Activated B cell treated with CpG ODN at 0.5 μM for 24 hours (primary cell): ENCODE results near the gene ACSL1. TPM values are rescaled to one million over a fixed set of nuclear protein-coding genes. Genes with fewer than 3 reads are reported as not detected.

Experiments used
- ATAC-seq: fragments of 200-7000 bp; cut with Tn5 transposase; one replicate; pipeline ENCODE4 v1.10.0; 2021; ENCODE audit warnings: low read depth, mild to moderate bottlenecking, moderate library complexity
- CTCF ChIA-PET: fragments of 350-600 bp; sonication (Branson Sonifier 250); formaldehyde crosslinking; loops from one replicate; lab custom pipeline; 2021; ENCODE audit warnings: antibody characterized with exemption; lab: Charles Lee
- POLR2A ChIA-PET: fragments of 350-600 bp; sonication (Branson Sonifier 250); formaldehyde crosslinking; loops from one replicate; lab custom pipeline; 2021; ENCODE audit warnings: antibody characterized with exemption; lab: Charles Lee
- DNase-seq: peaks from one replicate; pipeline ENCODE4 v3.0.0; 2022
- H3K27ac Mint-ChIP-seq: one replicate; pipeline ENCODE4 v1.8.0; 2020; ENCODE audit warnings: mixed read lengths
- H3K27me3 Mint-ChIP-seq: one replicate; pipeline ENCODE4 v1.8.0; 2021; ENCODE audit warnings: mixed read lengths
- H3K36me3 Mint-ChIP-seq: one replicate; pipeline ENCODE4 v1.8.0; 2021; ENCODE audit warnings: low read depth, mixed read lengths
- H3K4me1 Mint-ChIP-seq: one replicate; pipeline ENCODE4 v1.8.0; 2021; ENCODE audit warnings: mixed read lengths
- H3K4me3 Mint-ChIP-seq: one replicate; pipeline ENCODE4 v1.8.0; 2020; ENCODE audit warnings: mild to moderate bottlenecking, mixed read lengths
- H3K9me3 Mint-ChIP-seq: one replicate; pipeline ENCODE4 v1.8.0; 2020; ENCODE audit warnings: mixed read lengths
- intact Hi-C: fragments of 100-400 bp; cut with micrococcal nuclease; formaldehyde crosslinking; loops from one replicate; pipeline ENCODE4 v1.15.1; 2024
- total RNA-seq: library from RNA; stranded (reverse); gene quantifications from 2 replicates; pipeline ENCODE4 v1.2.3, GENCODE V29; 2022
- TF ChIP-seq, protein P1 (sequence below): fragments of 200-600 bp; IDR thresholded peaks from one replicate; pipeline ENCODE4 v1.8.0; 2022; ENCODE audit warnings: antibody characterized with exemption, mild to moderate bottlenecking

Gene ACSL1
- total RNA-seq, 1 donor from 2014 or later: 47.0 TPM

DNA sequence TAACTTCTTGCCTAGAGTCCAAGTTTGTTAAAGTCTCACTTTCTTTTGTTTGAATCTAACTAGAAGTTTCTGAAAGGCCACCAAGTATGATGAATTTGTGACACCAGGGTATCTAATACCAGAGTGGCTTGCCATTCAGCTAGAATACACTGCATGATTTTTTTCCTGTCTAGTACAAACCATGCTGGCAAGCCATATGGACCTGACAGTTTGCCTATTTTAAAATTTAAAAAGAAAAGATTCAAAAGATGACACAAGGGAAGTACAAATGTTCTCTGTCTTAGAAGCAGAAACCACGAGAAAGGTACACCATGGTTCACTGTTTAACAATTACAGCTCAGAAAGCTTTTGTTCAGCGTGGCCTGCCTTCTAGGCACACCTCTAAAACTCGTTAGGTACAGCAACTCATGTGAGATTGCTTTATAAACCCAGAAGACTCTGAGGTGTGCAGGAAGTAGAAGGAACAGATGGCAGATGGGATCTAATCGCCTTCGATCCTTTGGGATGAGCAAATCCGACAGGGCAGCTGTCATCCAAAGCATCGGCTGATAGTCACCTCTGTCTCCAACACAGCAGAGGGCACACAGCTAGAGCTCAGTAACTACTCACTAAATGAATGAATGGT, 56.5 kb downstream of the ACSL1 start:
- intact Hi-C loops: loop anchor here (10.0 kb wide), 1 partner anchor 46 kb away; no protein-coding TSS in a partner anchor
- ChIA-PET CTCF (no interaction called here), POLR2A (no interaction called here)
- TF ChIP-seq, protein P1, sequence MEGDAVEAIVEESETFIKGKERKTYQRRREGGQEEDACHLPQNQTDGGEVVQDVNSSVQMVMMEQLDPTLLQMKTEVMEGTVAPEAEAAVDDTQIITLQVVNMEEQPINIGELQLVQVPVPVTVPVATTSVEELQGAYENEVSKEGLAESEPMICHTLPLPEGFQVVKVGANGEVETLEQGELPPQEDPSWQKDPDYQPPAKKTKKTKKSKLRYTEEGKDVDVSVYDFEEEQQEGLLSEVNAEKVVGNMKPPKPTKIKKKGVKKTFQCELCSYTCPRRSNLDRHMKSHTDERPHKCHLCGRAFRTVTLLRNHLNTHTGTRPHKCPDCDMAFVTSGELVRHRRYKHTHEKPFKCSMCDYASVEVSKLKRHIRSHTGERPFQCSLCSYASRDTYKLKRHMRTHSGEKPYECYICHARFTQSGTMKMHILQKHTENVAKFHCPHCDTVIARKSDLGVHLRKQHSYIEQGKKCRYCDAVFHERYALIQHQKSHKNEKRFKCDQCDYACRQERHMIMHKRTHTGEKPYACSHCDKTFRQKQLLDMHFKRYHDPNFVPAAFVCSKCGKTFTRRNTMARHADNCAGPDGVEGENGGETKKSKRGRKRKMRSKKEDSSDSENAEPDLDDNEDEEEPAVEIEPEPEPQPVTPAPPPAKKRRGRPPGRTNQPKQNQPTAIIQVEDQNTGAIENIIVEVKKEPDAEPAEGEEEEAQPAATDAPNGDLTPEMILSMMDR: no peak
- Mint-ChIP-seq H3K27ac (no peak overlapping the region), H3K36me3 (peaks cover 88% of the 10 kb centered on the region), H3K4me3 (no peak overlapping the region), H3K4me1 (no peaks in the 10 kb centered on the region), H3K27me3 (no peaks in the 10 kb centered on the region), H3K9me3 (no peaks in the 10 kb centered on the region)
- ATAC-seq (no peak), DNase-seq (no peak)

DNA sequence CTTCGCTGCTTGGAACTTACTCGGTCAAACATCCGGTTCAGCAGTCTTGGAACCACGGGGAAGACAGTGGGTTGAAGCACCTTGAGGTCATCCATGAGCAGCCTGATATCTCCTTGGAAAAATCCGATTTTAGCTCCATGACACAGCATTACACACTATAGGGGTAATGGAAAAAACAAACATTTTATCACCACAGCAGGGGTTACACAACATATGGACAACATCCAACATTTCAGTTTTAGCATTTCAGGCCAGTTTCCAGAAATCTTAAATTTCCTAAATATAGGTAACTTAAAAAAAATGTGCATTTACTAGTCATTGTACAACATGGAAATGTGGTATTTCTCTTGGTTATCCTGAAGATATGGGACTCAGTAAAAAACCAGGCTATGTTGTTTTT, 57.5 kb downstream of the ACSL1 start:
- Mint-ChIP-seq H3K36me3 (peaks cover 89% of the 10 kb centered on the region), H3K4me3 (no peak overlapping the region), H3K4me1 (no peaks in the 10 kb centered on the region), H3K27me3 (no peaks in the 10 kb centered on the region), H3K27ac (no peak overlapping the region), H3K9me3 (no peaks in the 10 kb centered on the region)
- intact Hi-C loops: loop anchor here (10.0 kb wide), 1 partner anchor 47 kb away; no protein-coding TSS in a partner anchor
- ATAC-seq (no peak), DNase-seq (no peak)
- ChIA-PET CTCF (no interaction called here), POLR2A (no interaction called here)
- TF ChIP-seq, protein P1: no peak

DNA sequence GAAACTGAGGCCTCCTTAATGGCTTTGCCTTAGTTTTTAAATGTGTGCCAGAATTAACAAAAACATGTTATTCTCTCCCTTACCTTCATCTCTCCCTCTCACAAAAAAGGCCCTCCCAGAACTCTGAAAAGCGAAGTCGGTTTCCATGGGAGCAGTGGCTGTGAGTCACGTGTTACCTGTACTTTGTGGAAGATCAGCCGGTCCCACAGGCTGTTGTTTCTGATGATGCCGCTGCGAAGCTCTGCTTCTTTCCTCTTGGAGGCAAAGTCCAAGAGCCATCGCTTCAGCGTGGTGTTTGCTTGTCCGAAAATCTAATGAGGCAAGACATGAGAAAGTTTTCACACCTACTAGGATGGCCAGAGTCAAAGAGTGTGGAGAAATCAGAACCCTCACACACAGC, 59.3 kb downstream of the ACSL1 start:
- peaks cover 91% of the 10 kb centered on the region for H3K36me3 Mint-ChIP-seq
- POLR2A ChIA-PET: no interaction called here
- intact Hi-C loops: loop anchor here (10.0 kb wide), 1 partner anchor 48 kb away; no protein-coding TSS in a partner anchor

DNA sequence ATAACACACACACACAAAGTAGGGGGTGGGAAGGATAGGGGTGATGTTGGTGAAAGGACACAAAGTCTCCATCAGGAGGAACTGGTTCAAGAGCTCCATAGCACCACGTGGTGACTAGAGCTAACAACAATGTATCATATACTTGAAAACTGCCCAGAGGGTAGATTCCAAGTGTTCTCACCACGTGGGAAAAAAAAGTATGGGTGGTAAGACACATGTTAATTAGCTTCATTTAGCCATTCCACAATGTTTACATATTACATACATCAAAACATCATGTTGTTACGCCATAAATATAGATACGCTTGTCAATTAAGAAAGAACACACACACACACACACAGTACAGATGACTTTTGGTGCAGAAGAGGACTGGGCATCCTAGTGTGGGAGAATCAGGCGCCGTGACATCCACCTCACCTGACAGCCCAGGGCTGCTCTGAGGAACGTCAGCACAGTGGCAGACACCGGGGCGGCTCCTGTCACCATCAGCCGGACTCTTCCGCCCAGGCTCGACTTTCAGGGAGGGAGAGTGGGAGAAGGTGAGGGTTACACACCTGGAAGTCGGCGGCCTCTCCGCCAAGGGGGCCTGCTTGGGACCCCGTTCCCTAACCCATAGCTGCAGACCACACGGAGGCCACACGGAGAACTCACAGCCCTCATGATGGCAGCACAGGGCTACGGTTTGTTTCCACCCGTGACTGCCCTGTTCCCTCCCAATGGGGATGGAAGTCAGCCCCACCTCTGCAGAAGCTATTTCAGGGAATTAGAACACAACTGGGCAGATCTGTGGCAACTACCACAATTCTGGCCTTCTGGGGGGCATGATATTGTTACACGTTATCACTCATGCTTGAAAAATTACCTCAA, 60.1 kb downstream of the ACSL1 start:
- Mint-ChIP-seq H3K27me3 (no peaks in the 10 kb centered on the region), H3K27ac (no peak overlapping the region), H3K4me3 (no peak overlapping the region), H3K9me3 (no peaks in the 10 kb centered on the region), H3K36me3 (peaks cover 93% of the 10 kb centered on the region), H3K4me1 (peaks cover 8% of the 10 kb centered on the region)
- ATAC-seq: no peak
- ChIA-PET POLR2A (no interaction called here), CTCF (interaction anchor here (0.9 to 1.4 kb wide), 2 partner anchors 218 to 246 kb away, joined by 3 read pairs; no protein-coding TSS in a partner anchor)
- intact Hi-C loops: loop anchor here (10.0 kb wide), 1 partner anchor 49 kb away; no protein-coding TSS in a partner anchor
- TF ChIP-seq, protein P1: no peak
- DNase-seq: no peak

More for the DNA sequence above, 59.3 kb downstream of the ACSL1 start:
- peaks cover 8% of the 10 kb centered on the region for H3K4me1 Mint-ChIP-seq
- no peak overlapping the region for H3K4me3 Mint-ChIP-seq
- no peak overlapping the region for H3K27ac Mint-ChIP-seq
- ATAC-seq (no peak), DNase-seq (no peak)
- TF ChIP-seq, protein P1: no peak
- no peaks in the 10 kb centered on the region for H3K9me3 Mint-ChIP-seq
- CTCF ChIA-PET: interaction anchor here (1.4 kb wide), 1 partner anchor 245 kb away, joined by 3 read pairs; no protein-coding TSS in a partner anchor
- H3K27me3 Mint-ChIP-seq: no peaks in the 10 kb centered on the region

DNA sequence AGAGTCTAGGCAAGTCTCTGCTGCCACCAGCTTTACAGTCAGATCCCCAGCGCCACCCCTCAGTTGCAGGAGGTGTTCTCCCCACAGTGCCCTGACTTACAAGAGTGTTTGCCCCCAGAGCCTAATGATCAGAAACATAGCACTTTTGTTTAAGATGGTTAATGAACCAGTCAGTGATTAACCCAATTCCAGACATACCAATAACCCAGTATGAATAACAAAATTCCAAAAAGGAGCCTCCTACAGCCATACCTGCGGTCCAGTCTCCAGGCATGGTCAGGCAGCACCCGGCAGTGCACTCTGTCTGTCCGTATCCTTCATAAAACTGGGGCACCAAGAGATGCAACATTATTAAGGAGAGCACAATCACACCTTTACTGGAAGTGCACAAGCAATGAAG, 61.2 kb downstream of the ACSL1 start:
- Mint-ChIP-seq H3K36me3 (peaks cover 95% of the 10 kb centered on the region), H3K4me3 (no peak overlapping the region)

More for the DNA sequence above, 61.2 kb downstream of the ACSL1 start:
- DNase-seq: no peak
- H3K27me3 Mint-ChIP-seq: no peaks in the 10 kb centered on the region
- POLR2A ChIA-PET: no interaction called here
- TF ChIP-seq, protein P1: no peak
- no peaks in the 10 kb centered on the region for H3K9me3 Mint-ChIP-seq
- no peak overlapping the region for H3K27ac Mint-ChIP-seq
- no peak for ATAC-seq
- CTCF ChIA-PET: no interaction called here
- peaks cover 8% of the 10 kb centered on the region for H3K4me1 Mint-ChIP-seq
- intact Hi-C loops: loop anchor here (10.0 kb wide), 1 partner anchor 50 kb away; no protein-coding TSS in a partner anchor
